GM21576 (cell line): ENCODE data around the gene LIG3.
"Not testable (repeated sequence)": the region's sequence is repeated elsewhere in the genome, so short reads cannot be mapped to it uniquely, and the experiment has no call there.

ENCODE experiments used
- ATAC-seq: cut with Tn5 transposase; IDR thresholded peaks from one replicate; pipeline ENCODE4 v1.9.1; 2021; ENCODE audit warnings: mild to moderate bottlenecking, moderate library complexity; ENCODE audit not compliant: unreplicated experiment

LIG3 gene

DNA sequence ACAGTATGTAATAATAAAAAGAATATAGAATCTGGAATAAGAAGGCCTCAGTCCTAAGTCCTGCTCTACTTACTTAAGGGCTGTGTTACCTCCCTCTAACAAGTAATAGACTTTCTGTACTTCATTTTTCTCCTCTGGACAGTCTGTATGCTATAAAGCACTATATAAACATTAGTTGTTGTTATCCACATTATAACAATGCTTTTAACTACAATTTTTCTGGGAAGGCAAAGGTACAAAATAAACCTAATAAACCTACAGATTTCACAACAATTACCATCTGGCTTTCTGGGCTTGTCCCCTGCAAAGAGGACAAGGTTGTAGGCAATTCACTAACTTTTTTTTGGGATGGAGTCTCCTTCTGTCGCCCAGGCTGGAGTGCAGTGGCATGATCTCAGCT is 50.5 kb downstream of the LIG3 start:
- no peak for ATAC-seq

DNA sequence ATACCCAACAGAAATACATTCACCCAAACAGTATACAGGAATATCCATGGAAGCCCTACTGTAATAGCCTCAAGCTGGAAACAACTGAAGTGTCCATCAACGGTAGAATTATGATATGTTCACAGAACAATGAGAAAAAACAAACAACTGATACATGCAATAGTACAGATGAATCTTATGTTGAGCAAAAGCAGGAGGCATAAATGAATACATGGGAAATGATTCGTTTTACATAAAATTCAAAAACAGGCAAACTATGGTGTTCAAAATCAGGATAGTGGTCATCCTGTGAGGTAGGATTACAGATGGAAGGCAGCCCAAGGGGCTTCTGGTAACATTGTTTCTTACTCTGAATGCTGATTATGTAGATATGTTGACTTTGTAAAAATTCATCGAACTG is 58.1 kb downstream of the LIG3 start:
- ATAC-seq: no peak

DNA sequence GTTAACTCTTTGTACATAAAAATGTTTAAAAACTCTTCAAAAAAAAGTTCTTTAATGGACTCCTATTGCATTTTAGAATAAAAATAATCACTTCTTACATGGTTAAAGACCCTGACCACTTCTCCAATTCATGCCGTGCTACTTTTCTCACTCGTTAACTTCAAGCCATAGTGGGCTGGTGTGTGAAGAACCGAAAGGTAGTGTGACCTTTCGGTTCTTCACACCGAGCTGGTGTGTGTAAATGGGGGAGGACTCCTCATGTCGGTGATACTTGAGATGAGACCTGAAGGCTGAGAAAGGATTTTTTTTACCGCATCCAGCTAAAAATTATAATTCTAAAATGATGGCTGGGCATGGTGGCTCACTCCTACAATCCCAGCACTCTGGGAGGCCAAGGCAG is 61.1 kb downstream of the LIG3 start:
- no peak for ATAC-seq

DNA sequence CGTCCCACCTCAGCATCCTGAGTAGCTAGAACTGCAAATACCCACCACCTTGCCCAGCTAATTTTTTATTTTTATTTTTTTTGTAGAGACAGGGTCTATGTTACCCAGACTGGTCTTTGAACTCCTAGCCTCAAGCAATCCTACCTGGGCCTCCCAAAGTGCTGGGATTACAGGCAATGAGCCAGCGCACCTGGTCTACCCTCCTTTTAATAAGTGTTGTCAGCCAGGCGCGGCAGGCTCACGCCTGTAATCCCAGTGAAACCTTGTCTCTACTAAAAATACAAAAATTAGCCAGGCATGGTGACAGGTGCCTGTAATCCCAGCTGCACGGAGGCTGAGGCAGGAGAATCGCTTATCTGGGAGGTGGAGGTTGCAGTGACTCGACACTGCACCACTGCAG is 63.9 kb downstream of the LIG3 start:
- ATAC-seq: no peak

DNA sequence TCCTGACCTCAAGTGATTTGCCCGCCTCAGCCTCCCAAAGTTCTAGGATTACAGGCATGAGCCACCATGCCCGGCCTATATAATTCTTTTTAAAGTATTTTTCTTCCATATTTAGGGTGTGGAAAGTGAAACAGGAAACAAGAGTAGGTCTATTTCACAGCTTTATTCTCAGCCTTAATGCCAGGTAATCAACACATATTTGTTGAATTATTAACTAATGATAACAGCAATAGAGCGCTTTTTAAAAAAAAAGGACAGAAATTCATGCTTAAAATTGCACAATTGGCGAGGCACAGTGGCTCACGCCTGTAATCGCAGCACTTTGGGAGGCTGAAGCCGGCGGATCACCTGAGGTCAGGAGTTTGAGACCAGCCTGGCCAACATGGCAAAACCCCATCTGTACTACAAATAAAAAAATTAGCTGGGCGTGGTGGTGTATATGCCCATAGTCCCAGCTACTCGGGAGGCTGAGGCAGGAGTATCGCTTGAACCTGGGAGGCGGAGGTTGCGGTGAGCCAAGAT is 65.2 kb downstream of the LIG3 start:
- ATAC-seq: not testable (repeated sequence)

DNA sequence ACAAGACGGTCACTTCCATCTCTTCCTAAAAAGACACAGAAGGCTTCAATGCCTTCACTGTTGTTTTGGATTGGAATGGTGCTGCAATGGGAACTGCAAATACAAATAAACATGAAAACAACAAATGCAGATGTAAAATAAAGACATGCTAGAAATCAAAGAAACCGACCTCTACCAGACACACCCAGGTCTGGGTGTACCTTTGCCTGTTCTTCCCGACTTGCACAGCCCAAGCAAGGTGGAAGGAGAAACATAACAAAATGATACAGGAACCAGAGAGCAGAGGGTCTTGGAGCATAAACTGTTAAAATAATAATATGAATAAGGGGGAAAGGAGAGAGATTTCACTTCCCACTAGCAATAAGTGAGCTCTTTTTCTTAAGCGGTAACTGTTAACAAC is 65.9 kb downstream of the LIG3 start:
- ATAC-seq: no peak

DNA sequence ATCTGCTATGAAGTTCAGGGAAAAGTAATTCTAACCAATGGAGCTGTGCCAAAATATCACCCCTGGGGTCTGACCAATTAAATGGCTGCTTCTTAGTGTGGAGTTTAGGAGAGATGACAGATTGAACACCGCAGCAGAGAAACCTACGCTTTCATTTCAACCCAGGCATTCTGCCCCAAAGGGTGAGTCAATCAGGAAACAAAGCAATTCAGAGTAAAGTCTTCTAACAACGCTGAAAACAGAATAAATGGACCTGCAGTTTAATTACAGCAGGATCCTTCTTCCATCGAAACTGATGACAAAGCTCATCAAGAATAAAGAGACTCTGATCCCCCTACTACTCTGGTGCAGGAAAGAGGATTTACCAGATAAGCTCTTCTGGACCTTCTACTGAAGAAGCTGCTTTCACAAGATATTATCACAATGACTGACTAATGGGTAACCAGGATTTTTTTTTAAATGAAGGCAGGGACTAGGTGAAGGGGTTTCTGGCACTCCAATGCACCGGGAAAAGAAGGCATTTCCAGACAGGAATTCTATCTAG is 66.5 kb downstream of the LIG3 start:
- ATAC-seq: peak; percentile 35

DNA sequence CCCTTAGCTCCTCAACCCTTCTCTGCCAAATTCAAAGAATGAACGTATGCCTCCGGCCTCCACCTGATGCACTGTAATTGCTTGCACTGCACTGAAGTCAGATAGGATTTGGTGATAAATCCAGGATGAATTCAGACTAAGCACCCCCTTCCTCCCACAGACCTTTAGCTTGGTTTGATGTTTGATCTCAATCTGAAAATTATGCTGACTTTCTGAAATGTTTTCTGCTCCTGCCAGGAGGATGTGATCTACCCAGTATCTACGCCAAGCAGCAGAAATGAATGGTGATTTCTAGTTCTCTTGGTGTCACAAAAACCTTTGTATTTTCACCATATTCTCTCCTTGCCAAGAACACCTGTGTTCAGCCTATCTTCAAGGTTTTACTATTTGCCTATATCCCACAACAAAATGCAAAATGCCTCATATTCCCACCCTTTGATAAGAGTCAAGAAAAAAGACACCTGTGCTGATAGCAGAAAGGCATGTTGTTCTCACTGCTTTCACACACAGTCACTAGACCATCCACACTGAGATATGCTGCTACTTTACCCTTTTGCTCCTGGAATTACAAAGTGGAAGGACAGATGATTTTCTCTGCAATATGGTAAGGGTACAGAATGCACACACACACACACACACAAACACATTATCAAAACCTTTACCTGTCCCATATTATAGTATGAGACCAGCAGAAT is 68.5 kb downstream of the LIG3 start:
- no peak for ATAC-seq

DNA sequence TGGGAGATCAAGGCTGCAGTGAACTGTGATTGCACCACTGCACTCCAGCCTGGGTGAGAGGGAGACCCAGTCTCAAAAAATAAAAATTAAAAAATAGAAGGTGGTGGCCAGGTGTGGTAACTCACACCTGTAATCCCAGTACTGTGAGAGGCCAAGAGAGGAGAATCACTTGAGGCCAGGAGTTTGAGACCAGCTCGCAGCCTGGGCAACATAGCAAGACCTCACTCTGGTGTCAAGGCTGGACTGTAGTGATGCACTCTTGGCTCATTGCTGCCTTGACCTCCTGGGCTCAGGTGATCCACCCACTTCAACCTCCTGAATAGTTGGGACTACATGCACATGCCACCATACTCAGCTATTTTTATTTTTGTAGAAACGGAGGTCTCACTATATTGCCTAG is 69.9 kb downstream of the LIG3 start:
- ATAC-seq: no peak

DNA sequence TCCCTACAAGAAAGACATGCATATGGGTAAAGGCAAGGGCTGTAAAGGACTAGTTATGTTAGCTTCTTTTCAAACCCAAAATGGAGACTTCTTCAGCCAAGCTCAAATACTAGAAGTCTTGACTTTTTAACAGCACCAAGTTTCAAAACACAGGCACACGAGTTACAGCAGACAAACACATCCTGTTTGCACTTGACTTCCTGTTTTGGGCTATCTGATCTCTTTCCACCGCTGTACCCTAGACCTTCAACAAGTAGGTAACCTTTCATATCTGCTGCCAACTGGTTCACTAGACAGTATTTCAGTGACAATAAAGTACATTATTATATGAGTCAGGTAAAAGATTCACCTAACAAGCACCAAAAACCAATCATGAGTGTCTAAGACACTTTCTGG is 70.9 kb downstream of the LIG3 start:
- ATAC-seq: peak; percentile 53

DNA sequence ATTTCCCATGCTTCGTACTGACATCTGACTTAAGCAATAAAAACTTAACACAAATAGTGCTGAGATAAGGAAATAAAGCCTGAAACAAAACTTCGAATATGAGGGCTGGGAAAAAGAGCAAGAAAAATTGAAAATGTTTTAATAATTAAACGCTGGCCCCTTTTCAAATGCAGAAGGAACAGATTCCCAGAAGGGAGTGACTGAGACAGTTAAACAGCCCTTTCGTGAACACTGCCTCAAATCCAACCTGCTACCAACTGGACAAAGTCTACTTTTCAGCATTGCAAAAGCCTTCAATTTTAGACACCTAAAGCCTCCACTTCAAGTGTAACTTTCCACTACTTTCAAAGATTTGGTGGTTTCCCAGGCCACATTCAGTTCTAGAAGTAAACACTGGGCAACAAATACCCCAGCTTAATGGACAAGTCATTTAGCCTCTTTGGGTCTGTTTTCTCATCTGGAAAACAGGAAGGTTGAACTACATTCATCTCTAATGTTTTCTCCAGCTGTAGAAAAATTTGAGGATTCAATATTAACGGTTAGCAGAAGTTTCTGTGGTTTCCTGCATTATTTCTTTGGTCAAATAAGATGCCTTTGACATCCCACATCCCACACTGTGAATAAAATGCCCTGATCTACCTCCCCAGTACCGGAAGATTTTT is 71.4 kb downstream of the LIG3 start:
- no peak for ATAC-seq

DNA sequence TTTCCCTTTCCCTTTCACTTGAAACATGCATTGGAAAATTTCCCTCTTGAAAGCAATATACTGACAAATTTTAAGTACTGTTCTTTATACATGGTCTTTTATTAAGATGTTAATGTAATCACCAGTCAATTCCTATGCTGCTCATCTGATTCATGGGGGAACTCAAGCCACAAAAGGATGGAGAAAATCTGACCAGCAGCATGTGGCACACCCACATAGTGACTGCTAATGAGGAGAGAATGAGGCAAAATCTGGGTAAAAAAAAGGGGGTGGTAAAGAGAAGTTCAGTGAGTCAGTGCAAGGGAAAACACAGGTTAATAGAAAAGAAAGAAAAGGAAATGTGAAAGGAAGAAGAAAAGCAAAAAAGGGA is 71.9 kb downstream of the LIG3 start:
- no peak for ATAC-seq

DNA sequence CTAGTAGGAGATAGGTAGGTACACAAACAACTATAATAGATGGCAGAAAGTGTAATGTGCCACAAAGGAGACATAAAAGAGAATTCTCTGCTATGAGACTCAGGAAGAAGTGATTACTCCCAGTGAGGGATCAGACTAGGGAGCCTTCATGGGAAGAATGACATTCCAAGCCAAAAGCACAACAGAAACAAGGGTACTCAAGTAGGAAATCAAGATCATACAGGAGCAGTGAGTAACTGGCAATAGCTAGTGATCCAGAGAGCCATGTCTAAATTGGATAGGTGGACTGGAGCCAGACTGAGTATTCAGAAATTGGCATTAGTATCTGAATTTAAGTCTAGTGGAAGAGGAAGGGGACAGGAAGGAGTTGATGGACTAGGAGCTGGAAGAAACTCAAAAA is 72.5 kb downstream of the LIG3 start:
- no peak for ATAC-seq

DNA sequence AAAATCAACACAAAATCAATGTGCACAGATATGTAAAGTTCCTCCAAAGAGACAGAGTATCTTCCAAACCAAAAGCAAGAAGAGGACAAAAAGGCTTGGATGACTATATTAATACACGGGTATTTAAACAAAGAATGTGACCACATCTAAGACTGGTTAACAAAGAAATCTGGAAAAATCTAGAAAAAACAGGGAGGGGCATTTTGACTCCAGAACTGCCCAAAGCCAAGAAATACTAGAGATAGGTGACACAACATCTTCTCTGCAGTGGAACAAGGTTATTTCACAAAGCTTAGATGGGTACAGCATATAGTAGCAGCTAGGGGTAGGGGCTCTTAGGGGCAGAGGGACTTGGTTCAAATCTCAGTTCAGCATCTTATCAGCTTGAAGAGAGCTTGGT is 72.9 kb downstream of the LIG3 start:
- ATAC-seq: no peak

DNA sequence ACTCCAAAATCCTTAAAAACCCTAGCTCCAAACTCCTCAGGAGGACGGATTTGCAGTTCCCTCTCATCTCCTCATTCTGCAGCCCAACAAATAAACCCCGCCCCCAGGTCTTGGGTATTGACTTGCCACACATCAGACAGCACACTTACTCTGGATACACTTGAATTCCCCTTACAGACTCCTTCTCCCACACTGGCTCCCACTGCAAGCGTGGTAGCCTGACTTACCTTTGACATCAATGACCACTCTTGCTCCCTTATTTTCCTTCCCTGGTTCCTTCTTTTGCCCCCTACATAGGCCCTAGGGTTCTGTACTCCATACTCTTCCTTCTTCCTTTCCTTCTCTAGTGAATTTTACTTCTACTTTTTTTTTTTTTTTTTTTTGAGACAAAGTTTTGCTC is 75.7 kb downstream of the LIG3 start:
- no peak for ATAC-seq

DNA sequence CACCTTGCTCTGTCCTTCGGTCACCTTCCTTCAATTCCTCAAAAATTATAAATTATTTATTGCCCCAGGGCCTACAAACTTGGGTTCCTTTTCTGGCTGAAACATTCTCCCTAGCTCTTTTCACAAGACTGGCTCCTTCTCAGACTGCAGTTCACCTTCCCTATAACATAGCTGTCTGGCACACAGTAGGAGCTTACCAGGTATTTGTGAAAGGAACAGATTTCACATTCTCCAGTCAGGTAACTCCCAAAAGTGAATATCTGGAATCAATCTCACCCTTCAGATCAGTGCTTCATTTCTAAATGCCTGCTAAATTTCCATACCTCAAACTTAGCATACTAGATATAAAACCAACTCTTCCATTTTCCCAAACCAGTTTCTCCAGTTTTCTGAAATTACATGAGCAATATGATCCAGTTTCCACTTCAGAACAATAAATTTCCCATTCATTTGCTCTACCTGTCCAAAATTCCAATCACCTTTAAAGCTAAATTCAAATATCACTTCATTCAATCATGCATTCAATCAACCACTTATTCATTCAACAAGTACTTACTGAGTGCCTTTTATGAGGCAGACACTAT is 77.1 kb downstream of the LIG3 start:
- no peak for ATAC-seq
